SU-DHL-6 (cell line): ENCODE measurements around the gene EFCAB14.

ENCODE experiments used
- CTCF ChIP-seq: fragments of 200-600 bp; sonication (generic); IDR thresholded peaks from one replicate; pipeline ENCODE4 v1.5.1; 2017; ENCODE audit warnings: antibody characterized with exemption, mild to moderate bottlenecking, low read length, moderate library complexity; ENCODE audit not compliant: insufficient read depth, poor library complexity, severe bottlenecking
- EZH2phosphoT487 ChIP-seq: fragments of 200-600 bp; sonication (generic), shearing (Covaris generic); conservative IDR thresholded peaks from 2 replicates; pipeline ENCODE4 v1.6.1; 2018; ENCODE audit warnings: mild to moderate bottlenecking, antibody characterized with exemption, low read length, moderate library complexity, mixed read lengths

GRCh38 chr1:46757956-46758528 lies 39.1 kb upstream of the EFCAB14 start:
- TF ChIP-seq CTCF, result no peak
- no peak for TF ChIP-seq EZH2phosphoT487
